ENCODE data around the gene CDH23. TPM values are rescaled to one million over a fixed set of nuclear protein-coding genes. Genes with fewer than 3 reads are reported as not detected.

Gene CDH23
- total and polyA plus RNA-seq, 2 experiments from 2014 or later, result 0.08 TPM; not detected in 1

GRCh38 chr10:71860243-71861029 lies 463.7 kb downstream of the CDH23 start:
- Histone ChIP-seq H3K79me2 (ENCODE audit: insufficient read depth) (no peaks in the 10 kb centered on the region), H3K9me3 (ENCODE audit: low read depth) (no peaks in the 10 kb centered on the region), H3K9ac (peak overlapping the region; percentile 84), H4K20me1 (ENCODE audit: insufficient read depth) (no peaks in the 10 kb centered on the region), H2AFZ (peak overlapping the region; percentile 87), H3K27ac (peak overlapping the region; percentile 96), H3K4me2 (ENCODE audit: unreplicated experiment) (peak overlapping the region; percentile 64), H3K27me3 (replicated peaks; ENCODE audit: insufficient read depth) (no peaks in the 10 kb centered on the region), H3K4me1 (ENCODE audit: insufficient read depth) (peaks cover 31% of the 10 kb centered on the region), H3K36me3 (ENCODE audit: low read depth) (no peaks in the 10 kb centered on the region), H3K4me3 (peak overlapping the region; percentile 23; the same call in 1 of the 2 replicates), H3K9me2 (ENCODE audit: insufficient read depth) (no peaks in the 10 kb centered on the region), H3F3A (ENCODE audit: insufficient read depth) (peaks cover 24% of the 10 kb centered on the region)
- peak; percentile 100 for DNase-seq
- in situ Hi-C loops (cut with MboI), result no loop called here
- TF ChIP-seq EZH2phosphoT487 (IDR thresholded peaks at IDR 0.05; ENCODE audit: insufficient read depth, low read depth) (no peak), EZH2 (IDR thresholded peaks at IDR 0.05; ENCODE audit: insufficient read depth, poor library complexity, severe bottlenecking) (no peak)
- WGBS, 2 experiments (ENCODE audit: low coverage in 1 of 2, low lambda C conversion rate in 2 of 2, missing lambda C conversion rate in 2 of 2), result 0 to 2% methylated on average over 11 of the region's 11 CpGs

GRCh38 chr10:71863203-71863602 lies 466.5 kb downstream of the CDH23 start:
- in situ Hi-C loops (cut with MboI), result no loop called here
- Histone ChIP-seq H2AFZ (no peak overlapping the region), H3K4me3 (no peak overlapping the region), H3K4me1 (ENCODE audit: insufficient read depth) (peaks cover 35% of the 10 kb centered on the region), H3K36me3 (ENCODE audit: low read depth) (no peaks in the 10 kb centered on the region), H3K9me2 (ENCODE audit: insufficient read depth) (no peaks in the 10 kb centered on the region), H3F3A (ENCODE audit: insufficient read depth) (peaks cover 24% of the 10 kb centered on the region), H4K20me1 (ENCODE audit: insufficient read depth) (no peaks in the 10 kb centered on the region), H3K27ac (no peak overlapping the region), H3K4me2 (ENCODE audit: unreplicated experiment) (no peak overlapping the region), H3K9ac (no peak overlapping the region), H3K27me3 (replicated peaks; ENCODE audit: insufficient read depth) (no peaks in the 10 kb centered on the region), H3K9me3 (ENCODE audit: low read depth) (no peaks in the 10 kb centered on the region), H3K79me2 (ENCODE audit: insufficient read depth) (no peaks in the 10 kb centered on the region)
- DNase-seq, result no peak
- TF ChIP-seq EZH2 (IDR thresholded peaks at IDR 0.05; ENCODE audit: insufficient read depth, poor library complexity, severe bottlenecking) (no peak), EZH2phosphoT487 (IDR thresholded peaks at IDR 0.05; ENCODE audit: insufficient read depth, low read depth) (no peak)
- 95 to 96% methylated on average over 6 of the region's 6 CpGs for WGBS, 2 experiments (ENCODE audit: low coverage in 1 of 2, low lambda C conversion rate in 2 of 2, missing lambda C conversion rate in 2 of 2)

GRCh38 chr10:71864911-71865361 lies 468.2 kb downstream of the CDH23 start:
- H3K9me3 ChIP-seq (ENCODE audit: low read depth), result no peaks in the 10 kb centered on the region
- H3K4me1 ChIP-seq (ENCODE audit: insufficient read depth), result peaks cover 34% of the 10 kb centered on the region
- in situ Hi-C loops (cut with MboI), result no loop called here
- no peak overlapping the region for H3K27ac ChIP-seq
- no peaks in the 10 kb centered on the region for H3K9me2 ChIP-seq (ENCODE audit: insufficient read depth)
- no peak for TF ChIP-seq EZH2 (IDR thresholded peaks at IDR 0.05; ENCODE audit: insufficient read depth, poor library complexity, severe bottlenecking)
- TF ChIP-seq EZH2phosphoT487 (IDR thresholded peaks at IDR 0.05; ENCODE audit: insufficient read depth, low read depth), result no peak
- no peaks in the 10 kb centered on the region for H3K27me3 ChIP-seq (replicated peaks; ENCODE audit: insufficient read depth)
- no peaks in the 10 kb centered on the region for H3K79me2 ChIP-seq (ENCODE audit: insufficient read depth)
- peaks cover 18% of the 10 kb centered on the region for H3F3A ChIP-seq (ENCODE audit: insufficient read depth)
- H2AFZ ChIP-seq, result no peak overlapping the region
- H4K20me1 ChIP-seq (ENCODE audit: insufficient read depth), result no peaks in the 10 kb centered on the region
- H3K4me2 ChIP-seq (ENCODE audit: unreplicated experiment), result no peak overlapping the region
- 53 to 61% methylated on average over 5 of the region's 5 CpGs for WGBS, 2 experiments (ENCODE audit: low coverage in 1 of 2, low lambda C conversion rate in 2 of 2, missing lambda C conversion rate in 2 of 2)
- H3K9ac ChIP-seq, result no peak overlapping the region
- no peak overlapping the region for H3K4me3 ChIP-seq
- peak; percentile 72 for DNase-seq
- H3K36me3 ChIP-seq (ENCODE audit: low read depth), result no peaks in the 10 kb centered on the region

Small RNAs within 50 kb of the gene (microRNA-seq; reads per million reads assigned to microRNA genes)
- gene MIR7152 (ENCODE audit: borderline number of aligned reads), result not detected

Small RNAs within 50 kb of the gene (small RNA-seq; reads per million reads assigned to genes)
- gene MIR7152 (ENCODE audit: low read depth, low replicate concordance) (not detected), gene RNU7-38P (ENCODE audit: low read depth, low replicate concordance) (not detected)

Other genes starting within 250 kb of the CDH23 start
- 6.4 and 6.5 TPM in 2 replicates for gene UNC5B, start 184.3 kb upstream of the CDH23 start, total RNA-seq (2014; rRNA removed; shearing (Covaris generic))
- gene UNC5B, start 184.3 kb upstream of the CDH23 start, polyA plus RNA-seq (2016; fragmentation: Nextera tagmentation; extraction: Ambion mirVana), result 2.7 and 3.0 TPM in 2 replicates
- gene SLC29A3, start 77.7 kb upstream of the CDH23 start, total RNA-seq (2014; rRNA removed; shearing (Covaris generic)), result 1.9 and 3.0 TPM in 2 replicates
- gene SLC29A3, start 77.7 kb upstream of the CDH23 start, polyA plus RNA-seq (2016; fragmentation: Nextera tagmentation; extraction: Ambion mirVana), result 7.3 TPM in 2 replicates

Measured in GM23248 (cell line).